ENCODE results near the gene AGER. TPM values are rescaled to one million over a fixed set of nuclear protein-coding genes. Genes with fewer than 3 reads are reported as not detected.

AGER gene
- polyA plus RNA-seq, 2 of the 4 experiments (the other 2 are of a cell fraction) = 1.6 to 2.4 TPM

DNA sequence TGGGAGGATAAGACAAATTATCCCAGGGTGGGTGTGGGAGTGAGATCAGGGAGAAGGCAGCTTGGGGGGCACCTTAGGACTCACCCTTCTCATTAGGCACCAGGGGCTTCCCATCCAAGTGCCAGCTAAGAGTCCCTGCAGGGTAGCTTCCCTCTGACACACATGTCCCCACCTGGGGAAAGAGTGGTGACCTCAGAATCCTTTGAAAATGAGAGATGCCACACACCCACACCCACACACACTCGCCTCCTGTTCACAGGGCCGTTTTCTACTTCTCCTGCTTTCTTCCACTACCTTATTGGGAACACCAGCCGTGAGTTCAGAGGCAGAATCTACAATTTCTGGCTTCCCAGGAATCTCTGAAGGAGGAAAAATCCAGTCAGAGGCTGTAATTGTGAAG, 1.0 kb downstream of the AGER start:
- ChIA-PET CTCF (interaction anchor here (0.6 to 1.7 kb wide), 4 partner anchors 11 to 64 kb away, joined by 4 to 6 read pairs (median 5); no protein-coding TSS in a partner anchor), POLR2A (interaction anchor here (1.3 kb wide), 1 partner anchor 13 kb away, joined by 3 read pairs; no protein-coding TSS in a partner anchor)
- Histone ChIP-seq H3K4me2 (no peak overlapping the region), H3K4me1 (peaks cover 25% of the 10 kb centered on the region), H3K27ac (no peak overlapping the region), H3K9me3 (no peaks in the 10 kb centered on the region), H3K4me3 (no peak overlapping the region)
- ATAC-seq (no peak), FAIRE-seq (no peak), DNase-seq (ENCODE audit: low read depth in 1 of 2, low spot score in 1 of 2) (no peak)
- WGBS (ENCODE audit: missing lambda C conversion rate) = 83% methylated on average over 3 of the region's 3 CpGs
- no peak for TF ChIP-seq NFE2L2 (conservative IDR thresholded peaks at IDR 0.05; ENCODE audit: low read length)
- TF ChIP-seq HOXA7 (CRISPR knock-in tag; IDR thresholded peaks at IDR 0.05) = no peak
- no peak for TF ChIP-seq MYC (IDR thresholded peaks at IDR 0.05; ENCODE audit: borderline replicate concordance, low read length)
- no peak for TF ChIP-seq EHF (CRISPR knock-in tag; IDR thresholded peaks at IDR 0.05)
- TF ChIP-seq RAD21 (conservative IDR thresholded peaks at IDR 0.05 in 1 of 2, IDR thresholded peaks at IDR 0.05 in 1 of 2) = no peak
- TF ChIP-seq JUNB (IDR thresholded peaks at IDR 0.05) = no peak

DNA sequence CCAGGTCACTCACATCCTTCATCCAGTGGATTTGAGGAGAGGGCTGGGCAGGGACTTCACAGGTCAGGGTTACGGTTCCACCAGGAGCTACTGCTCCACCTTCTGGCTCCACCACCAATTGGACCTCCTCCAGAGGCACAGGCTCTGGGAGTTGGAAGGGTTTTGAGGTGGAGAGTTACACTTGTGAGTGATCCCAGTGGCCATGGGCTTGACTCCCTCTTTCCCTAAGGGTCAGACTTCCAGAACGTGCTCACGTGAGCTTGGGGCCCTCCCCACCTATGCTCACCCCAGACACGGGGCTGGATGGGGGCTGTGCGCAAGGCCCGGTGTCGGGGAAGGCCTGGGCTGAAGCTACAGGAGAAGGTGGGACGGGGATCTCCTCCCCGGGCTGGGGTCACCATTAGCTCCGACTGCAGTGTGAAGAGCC, 1.5 kb downstream of the AGER start:
- no peak overlapping the region for H3K4me2 ChIP-seq

DNA sequence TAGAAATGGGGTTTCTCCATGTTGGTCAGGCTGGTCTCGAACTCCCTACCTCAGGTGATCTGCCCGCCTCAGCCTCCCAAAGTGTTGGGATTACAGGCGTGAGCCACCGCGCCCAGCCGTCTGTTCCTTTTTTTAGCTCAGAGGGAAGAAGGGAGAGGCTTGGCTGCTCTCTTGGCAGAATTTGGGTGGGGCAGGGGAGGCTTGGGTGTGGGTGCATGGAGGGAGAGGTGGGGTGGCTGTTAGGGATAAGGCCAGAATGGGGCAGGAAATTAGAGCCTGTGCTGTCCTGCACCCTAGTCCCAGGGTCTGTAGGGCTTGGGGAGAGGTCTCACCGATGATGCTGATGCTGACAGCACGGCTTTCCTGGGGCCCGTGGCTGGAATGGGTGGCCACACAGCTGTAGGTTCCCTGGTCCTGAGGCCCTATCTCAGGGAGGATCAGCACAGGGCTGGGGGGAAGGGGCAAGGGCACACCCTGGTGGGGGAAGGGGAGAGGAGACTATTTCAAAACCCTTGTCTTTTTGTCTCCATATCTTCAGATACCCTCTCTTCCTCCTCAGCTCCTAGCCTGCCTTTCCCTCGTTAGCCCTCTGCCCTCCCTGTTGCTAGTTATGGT, 2.0 kb downstream of the AGER start:
- FAIRE-seq (no peak), ATAC-seq (no peak), DNase-seq (ENCODE audit: low read depth in 1 of 2, low spot score in 1 of 2) (no peak)
- H3K4me3 ChIP-seq = no peak overlapping the region
- 92% methylated on average over 8 of the region's 10 CpGs for WGBS (ENCODE audit: missing lambda C conversion rate)
- CTCF ChIA-PET = interaction anchor here (0.9 to 1.7 kb wide), 4 partner anchors 12 to 134 kb away, joined by 3 to 6 read pairs (median 5); no protein-coding TSS in a partner anchor
- POLR2A ChIA-PET = interaction anchor here (1.3 kb wide), 1 partner anchor 14 kb away, joined by 3 read pairs; no protein-coding TSS in a partner anchor
- H3K27ac ChIP-seq = no peak overlapping the region
- no peak overlapping the region for H3K4me2 ChIP-seq
- TF ChIP-seq FOSL2 (IDR thresholded peaks at IDR 0.05) (no peak), FOSL2 (CRISPR knock-in tag; IDR thresholded peaks at IDR 0.05) (no peak), ZC3H11A (IDR thresholded peaks at IDR 0.05) (no peak), PHF8 (IDR thresholded peaks at IDR 0.05; ENCODE audit: borderline replicate concordance, low read depth) (no peak), CHD2 (IDR thresholded peaks at IDR 0.05; ENCODE audit: low read length, partially characterized antibody) (no peak), JUN (IDR thresholded peaks at IDR 0.05) (no peak), HOXB5 (CRISPR knock-in tag; IDR thresholded peaks at IDR 0.05) (no peak), NR3C1 (IDR thresholded peaks at IDR 0.05) (no peak), NPAS2 (CRISPR knock-in tag; IDR thresholded peaks at IDR 0.05; ENCODE audit: borderline replicate concordance) (no peak)
- TF ChIP-seq, protein P1, sequence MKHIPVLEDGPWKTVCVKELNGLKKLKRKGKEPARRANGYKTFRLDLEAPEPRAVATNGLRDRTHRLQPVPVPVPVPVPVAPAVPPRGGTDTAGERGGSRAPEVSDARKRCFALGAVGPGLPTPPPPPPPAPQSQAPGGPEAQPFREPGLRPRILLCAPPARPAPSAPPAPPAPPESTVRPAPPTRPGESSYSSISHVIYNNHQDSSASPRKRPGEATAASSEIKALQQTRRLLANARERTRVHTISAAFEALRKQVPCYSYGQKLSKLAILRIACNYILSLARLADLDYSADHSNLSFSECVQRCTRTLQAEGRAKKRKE (CRISPR knock-in tag; IDR thresholded peaks at IDR 0.05; ENCODE audit: low read depth) = no peak
- no peaks in the 10 kb centered on the region for H3K9me3 ChIP-seq
- H3K4me1 ChIP-seq = peaks cover 25% of the 10 kb centered on the region

More for the DNA sequence above, 1.5 kb downstream of the AGER start:
- H3K4me1 ChIP-seq = peaks cover 25% of the 10 kb centered on the region
- no peak for ATAC-seq
- WGBS (ENCODE audit: missing lambda C conversion rate) = 80% methylated on average over 1 of the region's 10 CpGs
- TF ChIP-seq BHLHE40 (IDR thresholded peaks at IDR 0.05; ENCODE audit: low read depth, low read length) = no peak
- TF ChIP-seq RARB (CRISPR knock-in tag; IDR thresholded peaks at IDR 0.05) = no peak
- no peak for TF ChIP-seq RNF2 (IDR thresholded peaks at IDR 0.05; ENCODE audit: borderline replicate concordance, low read depth)
- TF ChIP-seq ZSCAN20 (CRISPR knock-in tag; IDR thresholded peaks at IDR 0.05) = no peak
- TF ChIP-seq, protein P2, sequence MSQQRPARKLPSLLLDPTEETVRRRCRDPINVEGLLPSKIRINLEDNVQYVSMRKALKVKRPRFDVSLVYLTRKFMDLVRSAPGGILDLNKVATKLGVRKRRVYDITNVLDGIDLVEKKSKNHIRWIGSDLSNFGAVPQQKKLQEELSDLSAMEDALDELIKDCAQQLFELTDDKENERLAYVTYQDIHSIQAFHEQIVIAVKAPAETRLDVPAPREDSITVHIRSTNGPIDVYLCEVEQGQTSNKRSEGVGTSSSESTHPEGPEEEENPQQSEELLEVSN (IDR thresholded peaks at IDR 0.05; ENCODE audit: borderline replicate concordance, low read depth) = no peak
- no peak for TF ChIP-seq FOSL2 (IDR thresholded peaks at IDR 0.05)
- no peak for TF ChIP-seq FOSL2 (CRISPR knock-in tag; IDR thresholded peaks at IDR 0.05)
- H3K27ac ChIP-seq = no peak overlapping the region
- POLR2A ChIA-PET = interaction anchor here (1.3 kb wide), 1 partner anchor 13 kb away, joined by 3 read pairs; no protein-coding TSS in a partner anchor
- no peak for FAIRE-seq
- CTCF ChIA-PET = interaction anchor here (0.6 to 1.7 kb wide), 4 partner anchors 12 to 64 kb away, joined by 4 to 6 read pairs (median 5); no protein-coding TSS in a partner anchor
- H3K9me3 ChIP-seq = no peaks in the 10 kb centered on the region
- H3K4me3 ChIP-seq = no peak overlapping the region
- DNase-seq (ENCODE audit: low read depth in 1 of 2, low spot score in 1 of 2) = no peak

All from A549 (cell line).